ENCODE data around the gene EVI5.

Gene EVI5

DNA sequence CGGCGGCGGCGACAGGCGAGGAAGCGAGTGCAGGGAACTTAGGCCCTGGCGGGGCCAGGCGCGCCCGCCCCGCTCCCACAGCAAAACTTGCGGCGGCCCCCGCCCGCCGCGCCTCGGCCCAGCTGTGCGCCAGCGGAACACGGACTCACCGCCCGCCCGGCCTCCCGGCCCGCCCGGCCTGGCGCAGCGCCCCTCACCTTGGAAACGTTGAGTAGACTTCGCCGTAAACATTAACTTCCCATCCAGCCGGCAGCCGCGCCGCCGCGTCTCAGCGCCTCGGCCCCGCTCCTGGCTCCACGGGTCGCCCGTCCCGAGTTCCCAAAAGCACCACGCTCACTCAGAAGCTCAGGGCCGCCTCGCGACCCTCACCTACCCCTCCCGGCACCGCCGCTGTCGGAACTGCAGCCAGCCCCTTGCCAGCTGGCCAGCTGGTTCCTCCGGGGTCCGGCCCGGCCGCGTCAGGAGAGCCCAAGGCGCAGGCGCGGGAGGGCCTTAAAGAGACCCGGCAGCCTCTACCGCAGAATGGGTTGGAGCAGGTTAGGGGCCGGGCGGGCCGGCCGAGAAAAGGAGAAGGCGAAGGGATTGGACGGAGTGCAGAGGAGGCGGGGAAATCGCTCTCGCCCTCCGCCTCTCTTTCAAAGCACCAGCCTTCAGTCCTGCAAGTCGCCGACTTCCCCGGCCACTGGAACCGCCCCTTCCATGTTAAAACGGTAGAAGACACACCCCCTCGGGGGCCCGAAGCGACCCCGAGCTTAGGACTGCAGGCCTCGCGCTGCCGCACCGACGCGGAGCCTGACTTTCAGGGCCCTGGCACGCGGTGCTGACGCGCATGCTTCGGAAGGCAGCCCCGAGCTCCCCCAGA, at the start of gene EVI5:
EVI5 (minus strand) TSS at position 470 of the 862 bp plus-strand sequence. CDS start 48,562 bp downstream, outside the sequence.
- peak; percentile 85 to 92 for DNase-seq

DNA sequence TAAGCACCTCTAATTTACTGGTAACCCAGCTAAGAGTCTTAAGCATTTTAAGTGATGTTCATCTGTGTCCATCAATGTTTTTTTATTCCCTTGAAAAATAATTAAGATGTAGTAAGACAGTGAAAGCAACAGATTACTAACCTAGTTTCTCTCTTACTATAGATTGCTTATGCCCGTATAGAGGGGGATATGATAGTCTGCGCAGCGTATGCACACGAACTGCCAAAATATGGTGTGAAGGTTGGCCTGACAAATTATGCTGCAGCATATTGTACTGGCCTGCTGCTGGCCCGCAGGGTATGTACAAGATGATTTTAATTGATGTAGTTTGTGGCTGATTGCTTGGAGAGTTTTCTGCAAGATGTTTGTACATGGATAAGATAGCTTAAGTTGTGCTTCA, 49.7 kb upstream of the EVI5 start:
- no peak for DNase-seq

DNA sequence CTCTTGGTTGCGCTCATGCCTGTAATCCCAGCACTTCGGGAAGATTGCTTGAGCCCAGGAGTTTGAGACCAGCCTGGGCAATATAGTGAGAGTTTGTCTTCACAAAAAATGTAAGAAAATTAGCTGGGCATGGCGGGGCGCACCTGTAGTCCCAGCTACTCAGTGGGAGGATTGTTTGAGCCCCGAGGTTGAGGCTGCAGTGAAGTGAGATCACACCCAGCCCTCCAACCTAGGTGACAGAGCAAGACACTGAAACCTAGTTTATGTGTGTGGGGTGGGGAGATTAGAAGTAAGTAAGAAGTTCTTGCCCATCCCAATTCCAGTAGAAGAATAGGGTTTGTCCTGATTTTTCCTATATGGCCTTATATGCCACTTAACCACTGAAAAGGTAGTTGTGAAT, 48.9 kb upstream of the EVI5 start:
- no peak for DNase-seq

DNA sequence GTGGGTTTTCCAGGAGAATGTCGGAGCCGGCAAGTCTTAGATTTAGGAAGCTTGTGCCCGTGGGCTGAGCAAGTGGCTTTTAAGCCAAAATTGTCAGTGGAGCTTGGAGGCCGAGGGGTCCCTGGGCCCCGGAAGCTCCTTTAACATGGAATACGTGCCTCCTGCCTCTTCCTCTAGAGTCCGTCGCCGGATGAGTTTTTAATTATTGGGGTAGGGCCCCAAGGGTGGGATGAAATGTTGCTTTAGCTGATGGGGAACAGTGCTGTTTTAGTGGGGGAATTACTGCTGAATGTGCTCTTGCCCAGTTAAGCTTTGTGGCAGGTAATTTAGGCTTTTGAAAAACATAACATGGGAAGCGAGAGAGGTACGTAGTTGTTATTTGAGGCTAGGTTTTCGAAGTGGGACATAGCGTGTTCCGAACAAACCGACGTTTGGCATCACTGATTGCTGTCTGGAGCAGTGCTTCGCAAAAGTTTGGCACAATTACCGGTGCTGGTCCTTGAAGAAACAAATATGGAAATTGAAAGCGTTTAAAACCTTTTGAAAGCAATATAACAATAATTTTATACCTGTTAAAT, 47.7 kb upstream of the EVI5 start:
- peak in 1 of 2 experiments; percentile 24 for DNase-seq

DNA sequence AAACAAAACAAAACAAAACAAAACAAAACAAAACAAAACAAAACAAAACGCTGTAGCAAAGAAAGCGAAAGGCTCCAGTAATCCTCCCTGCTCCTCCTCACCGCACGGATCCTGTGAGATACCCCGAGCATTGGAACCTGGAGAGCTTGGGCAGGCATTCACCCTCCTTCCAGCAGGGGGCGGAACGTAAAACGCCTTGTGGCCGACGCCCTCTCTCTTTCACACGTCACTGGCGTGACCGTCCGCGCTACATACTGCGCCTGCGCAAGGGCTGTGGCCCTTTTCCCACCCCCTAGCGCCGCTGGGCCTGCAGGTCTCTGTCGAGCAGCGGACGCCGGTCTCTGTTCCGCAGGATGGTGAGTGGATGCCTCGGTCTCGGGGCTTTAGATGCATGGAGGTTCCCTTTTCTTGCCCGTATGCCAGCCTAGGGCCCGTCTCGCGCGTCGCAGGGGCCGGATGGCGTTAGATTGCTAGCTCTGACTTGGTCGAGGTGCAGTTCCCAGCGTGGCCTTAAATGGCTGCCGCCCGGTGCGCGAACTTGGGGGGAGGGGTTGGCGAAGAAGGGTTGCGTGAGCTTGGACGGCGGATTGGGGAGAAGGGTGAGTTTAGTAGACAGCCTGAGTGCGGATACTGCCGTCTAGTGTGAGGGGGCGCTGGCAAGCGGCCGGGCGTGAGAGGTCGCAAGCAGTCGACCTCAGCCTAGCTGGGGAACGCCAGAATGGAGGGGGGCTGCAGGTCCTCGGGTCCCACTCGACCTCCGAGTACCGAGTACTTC, 47.0 kb upstream of the EVI5 start, which contains the start of gene RPL5:
RPL5 (plus strand) TSS at position 279 of the 775 bp plus-strand sequence; CDS start at position 354, 75 bp downstream.
- peak; percentile 95 for DNase-seq

DNA sequence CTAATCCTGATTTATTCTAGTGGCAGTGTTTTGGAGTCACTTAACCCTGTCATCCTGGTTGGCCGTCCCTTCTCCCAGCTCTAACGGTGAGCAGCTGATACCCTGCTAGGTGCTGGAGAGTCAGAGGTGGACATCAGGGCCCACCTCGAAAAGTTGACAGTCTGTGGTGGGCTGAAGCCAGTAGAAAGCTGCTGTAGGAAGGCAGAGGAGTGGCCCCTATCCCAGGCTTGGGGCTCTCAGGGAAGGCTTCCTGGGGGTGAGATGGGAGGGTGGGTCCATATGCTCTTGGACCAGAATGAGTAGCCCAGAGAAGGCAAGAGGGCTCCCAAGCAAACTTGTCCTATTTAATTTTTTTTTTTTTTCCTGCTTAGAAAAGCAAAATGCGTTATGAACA, 46.5 kb upstream of the EVI5 start:
- no peak for DNase-seq

DNA sequence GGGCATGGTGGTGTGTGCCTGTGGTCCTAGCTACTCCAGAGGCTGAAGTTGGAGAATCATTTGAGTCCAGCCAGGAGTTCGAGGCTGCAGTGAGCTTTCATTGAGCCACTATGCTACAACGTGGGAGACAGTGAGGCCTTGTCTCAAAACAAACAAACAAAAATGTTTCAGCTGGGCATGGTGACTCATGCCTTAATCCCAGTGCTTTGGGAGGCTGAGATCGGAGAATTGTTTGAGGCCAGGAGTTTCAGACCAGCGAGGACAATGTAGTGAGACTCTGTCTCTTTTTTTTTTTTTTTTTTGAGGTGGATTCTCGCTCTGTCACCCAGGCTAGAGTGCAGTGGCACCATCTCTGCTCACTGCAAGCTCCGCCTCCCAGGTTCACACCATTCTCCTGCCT, 41.9 kb upstream of the EVI5 start:
- no peak for DNase-seq

DNA sequence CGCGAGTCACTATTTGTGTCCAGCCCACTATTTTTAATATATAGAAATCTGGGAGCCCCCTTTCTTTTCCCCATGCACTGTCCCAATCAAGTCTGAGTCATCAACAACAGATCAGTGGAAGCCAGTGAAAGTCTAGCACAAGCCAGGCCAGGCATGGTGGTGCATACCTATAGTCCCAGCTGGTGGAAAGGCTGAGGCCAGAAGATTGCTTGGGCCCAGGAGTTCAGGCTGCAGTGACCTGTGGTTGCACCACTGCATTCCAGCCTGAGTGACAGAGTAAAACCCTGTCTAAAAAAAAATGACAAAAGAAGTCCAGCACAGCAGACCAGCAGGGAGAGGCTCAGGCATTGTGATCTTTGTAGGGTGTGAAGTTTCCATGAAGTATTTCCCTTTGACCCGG, 38.0 kb upstream of the EVI5 start:
- DNase-seq, result no peak

DNA sequence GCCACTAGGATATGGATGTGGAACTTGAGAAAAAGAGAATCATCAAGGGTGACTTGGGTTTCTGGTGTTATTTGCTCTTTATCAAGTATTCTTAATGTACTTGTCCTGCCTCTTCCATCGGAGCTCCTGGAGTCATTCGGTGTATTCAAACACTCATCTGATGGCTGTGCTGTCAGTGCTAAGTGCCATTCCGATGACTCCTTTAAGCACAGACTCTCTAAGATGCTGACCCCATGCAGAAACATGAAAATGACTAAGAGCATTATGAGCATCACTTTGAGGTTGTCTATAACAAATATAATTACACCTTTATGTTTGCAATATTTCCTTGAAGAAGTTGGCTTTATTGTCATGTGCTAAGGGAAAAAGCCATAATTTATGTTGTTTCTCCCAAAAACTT, 35.6 kb upstream of the EVI5 start:
- DNase-seq, result no peak

DNA sequence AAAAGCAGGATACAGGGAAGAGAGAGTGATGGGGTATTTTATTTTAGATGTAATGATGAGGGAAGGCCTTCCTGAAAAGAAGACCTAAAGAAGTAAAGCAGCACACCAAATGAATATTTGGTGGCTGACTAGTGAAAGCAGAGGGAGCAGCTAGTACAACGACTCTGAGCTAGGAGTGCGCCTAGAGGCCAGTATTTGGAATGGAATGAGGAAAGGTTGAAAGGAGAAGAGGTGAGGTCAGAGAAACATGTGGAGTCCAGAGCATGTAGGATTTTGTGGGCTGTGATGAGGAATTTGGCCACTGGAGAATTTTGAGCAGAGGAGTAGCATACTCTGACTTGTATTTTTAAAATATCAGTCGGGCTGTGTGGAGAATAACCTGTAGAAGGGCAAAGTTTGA, 35.1 kb upstream of the EVI5 start:
- no peak for DNase-seq

DNA sequence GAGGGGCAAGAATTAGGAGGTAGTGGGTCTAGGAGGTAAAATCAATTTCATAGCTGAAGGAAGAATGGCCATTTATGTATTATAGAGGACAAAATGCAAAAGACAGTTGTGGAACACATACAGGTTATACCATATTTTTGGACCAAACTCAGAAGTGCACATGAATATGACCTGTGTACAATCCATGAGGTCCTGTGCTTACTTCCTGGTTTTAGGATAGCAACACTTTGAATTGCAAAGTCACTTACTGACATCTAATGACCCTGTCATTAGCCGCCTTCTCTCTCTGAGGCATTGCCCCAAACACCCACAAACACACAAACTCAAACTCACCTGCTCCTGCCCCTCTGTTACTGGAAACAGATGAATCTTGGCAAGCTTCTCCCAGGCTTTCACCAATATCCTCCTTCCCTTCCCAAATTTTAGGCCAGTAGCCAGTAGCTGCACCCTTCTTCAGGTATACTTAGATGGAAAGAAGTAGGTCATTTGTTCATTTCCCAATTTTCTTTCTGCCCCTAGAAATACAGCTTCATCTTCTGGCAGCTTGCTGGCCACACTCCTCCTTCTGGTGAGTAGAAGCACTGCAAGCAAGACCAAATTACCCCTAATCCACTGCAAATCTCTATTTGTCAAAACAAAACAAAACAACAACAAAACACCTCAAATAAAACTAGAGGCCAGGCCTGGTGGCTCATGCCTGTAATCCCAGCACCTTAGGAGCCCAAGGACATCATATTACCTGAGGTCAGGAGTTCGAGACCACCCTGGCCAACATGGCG, 33.3 kb upstream of the EVI5 start:
- DNase-seq, result no peak

DNA sequence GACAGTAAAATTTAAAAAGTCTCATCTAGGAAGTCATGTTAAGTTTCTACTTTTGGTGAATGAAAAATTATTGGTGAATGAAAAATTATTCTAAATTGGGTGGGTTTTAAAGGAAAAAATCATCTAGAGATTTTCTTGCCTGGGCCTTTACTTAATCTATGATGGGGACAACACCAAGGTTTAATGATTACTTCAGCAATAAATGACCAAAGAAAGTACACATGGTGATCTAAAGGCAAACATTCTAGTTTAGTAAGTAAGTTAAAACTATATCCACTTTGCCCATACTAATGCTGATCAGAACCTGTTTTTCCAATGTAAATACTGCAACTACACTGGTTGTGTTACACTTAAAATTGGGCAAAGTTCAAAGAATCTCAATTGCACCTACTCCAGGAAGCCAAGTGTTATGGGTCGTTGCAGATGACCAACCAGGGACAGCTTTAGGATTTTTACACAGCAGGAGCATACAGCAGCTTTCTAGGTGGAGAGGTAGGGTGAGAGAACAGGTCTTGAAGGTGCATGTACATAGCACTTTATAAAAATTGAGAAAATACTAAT, 32.3 kb upstream of the EVI5 start:
- no peak for DNase-seq

DNA sequence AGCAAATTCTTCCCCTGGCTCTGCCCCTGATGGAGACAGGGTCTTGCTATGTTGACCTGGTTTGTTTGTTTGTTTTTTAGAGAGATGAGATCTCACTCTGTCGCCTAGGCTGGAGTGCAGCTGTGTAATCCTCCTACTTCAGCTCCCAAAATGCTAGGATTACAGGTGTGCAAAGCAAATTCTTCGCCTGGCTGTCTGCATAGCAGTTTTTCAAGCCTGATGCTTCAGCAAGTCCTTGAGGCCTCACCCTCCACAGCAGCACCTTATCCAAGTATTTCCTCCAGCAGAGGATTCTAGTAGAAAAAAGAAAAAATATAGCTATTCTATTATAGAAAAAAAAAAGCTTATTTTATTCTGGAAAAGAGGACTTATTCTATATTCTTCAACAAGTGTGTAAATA, 31.8 kb upstream of the EVI5 start:
- DNase-seq, result no peak

DNA sequence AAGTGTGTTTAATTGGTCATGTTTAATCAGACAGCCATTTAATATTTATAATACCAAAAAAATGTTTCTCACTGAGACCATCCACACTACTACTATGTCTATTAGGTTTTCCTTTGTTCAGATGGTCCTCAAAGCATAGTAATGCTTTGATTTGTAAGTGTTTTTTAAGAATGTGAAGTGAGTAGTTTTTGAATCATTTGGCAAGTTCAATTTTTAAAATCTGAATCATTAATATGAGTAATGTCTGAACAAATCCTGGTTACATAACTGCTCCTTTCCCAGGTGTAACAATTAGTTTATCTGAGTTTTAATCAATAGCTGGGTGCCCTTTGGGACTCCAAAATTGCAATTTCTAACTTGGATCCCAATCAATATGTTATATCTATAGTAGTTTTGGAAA, 23.5 kb upstream of the EVI5 start:
- no peak for DNase-seq

DNA sequence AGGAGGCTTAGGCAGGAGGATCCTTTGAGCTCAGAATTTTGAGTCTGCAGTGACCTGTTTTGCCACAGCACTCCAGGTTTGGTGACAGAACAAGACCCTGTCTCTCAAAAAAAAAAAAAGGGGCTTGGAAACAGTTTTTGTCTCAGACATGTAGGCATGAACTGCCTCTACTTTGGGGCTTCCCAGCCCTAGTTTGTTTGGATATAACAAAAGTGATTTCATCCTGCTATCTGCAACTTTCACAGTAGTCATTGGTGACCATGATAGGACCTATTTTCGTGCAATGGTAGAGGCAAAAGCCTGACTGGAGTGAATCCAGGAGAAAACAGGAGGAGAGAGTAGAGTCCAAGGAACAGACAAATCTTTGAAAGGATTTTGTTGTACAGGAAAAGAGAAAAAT, 20.3 kb upstream of the EVI5 start:
- DNase-seq, result no peak

DNA sequence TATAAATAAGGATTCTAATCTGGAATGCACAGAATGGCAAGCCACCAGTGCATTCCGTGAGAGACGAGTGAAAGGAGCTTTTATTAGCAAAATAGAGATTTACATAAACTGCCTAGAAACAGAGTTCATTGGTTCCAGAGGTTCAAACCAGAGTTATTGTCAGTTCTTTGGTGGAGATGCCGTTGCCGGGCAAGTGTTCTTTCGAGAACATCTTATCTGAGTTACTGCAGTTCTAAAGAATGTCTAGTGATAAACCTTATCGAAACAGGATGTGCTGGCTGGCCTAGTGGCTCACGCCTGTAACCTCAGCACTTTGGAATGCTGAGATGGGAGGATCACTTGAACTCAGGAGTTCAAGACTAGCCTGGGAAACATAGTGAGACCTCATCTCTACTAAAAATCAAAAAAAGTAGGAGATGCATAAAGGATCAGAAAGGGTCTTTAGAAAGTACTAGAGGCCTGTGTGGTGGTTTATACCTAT, 19.9 kb upstream of the EVI5 start:
- no peak for DNase-seq

DNA sequence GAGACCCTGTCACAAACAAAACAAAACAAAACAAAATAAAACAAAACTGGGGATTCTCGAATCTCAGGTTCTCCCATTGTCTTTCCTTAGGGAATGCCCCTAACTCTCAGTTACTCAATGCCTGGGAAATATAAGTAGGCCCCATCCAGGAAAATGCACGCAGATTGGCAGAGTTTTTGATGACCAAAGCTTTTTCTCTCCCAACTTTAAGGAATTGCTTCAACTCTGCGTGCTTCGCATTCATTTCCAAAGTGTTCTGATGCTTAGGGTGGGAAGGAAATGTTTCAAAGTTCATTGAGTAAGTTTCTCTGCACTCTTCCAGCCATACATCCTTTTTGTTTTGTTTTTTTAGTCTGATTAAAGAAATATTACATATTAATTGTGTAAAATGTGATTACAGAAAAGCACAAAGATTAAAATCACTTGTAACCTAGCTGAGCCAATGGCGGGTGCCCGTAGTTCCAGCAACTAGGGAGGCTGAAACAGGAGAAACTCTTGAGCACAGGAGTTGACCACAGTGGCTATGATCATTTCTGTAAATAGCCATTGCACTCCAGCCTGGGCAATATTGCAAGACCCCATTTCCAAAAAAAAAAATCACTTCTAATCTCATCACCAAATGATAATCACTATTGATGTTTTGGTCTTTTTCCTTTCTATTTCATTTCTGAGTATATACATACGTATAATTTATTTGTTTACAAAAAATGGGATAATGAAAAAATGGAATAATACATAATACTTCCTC, 18.4 kb upstream of the EVI5 start:
- no peak for DNase-seq

DNA sequence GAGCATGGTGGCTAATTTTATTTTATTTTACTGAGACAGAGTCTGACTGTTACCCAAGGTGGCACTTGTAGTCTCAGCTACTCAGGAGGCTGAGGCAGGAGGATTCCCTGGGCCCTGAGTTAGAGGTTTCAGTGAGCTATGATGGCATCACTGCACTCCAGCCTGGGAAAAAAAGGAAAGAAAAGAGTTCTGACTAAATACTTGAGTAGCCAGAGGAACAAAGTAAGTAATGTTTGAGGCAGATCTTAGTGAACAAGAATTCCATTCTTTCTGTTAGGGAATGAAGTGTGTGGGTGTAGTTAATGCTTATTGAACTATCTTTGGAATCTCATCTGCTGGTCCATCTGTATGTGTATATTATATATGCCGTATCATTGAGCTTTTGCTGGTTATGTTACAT, 13.1 kb upstream of the EVI5 start:
- DNase-seq, result no peak

DNA sequence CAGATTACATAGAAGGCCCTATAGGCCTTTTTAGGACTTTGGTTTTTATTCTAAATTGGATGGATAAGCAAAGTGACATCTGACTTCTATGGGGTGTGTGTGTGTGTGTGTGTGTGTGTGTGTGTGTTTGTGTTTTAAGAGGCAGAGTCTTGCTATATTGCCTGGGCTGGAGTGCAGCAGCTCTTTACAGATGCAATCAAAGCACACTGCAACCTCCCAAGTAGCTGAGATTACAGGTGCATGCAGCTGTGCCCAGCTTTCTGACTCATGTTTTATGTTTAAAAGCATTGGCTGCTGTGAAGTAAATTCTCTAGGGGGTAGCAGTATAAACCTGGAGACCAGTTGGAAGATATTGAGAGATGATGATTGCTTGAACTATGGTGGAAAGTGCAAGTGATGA, 12.4 kb upstream of the EVI5 start:
- DNase-seq, result no peak

DNA sequence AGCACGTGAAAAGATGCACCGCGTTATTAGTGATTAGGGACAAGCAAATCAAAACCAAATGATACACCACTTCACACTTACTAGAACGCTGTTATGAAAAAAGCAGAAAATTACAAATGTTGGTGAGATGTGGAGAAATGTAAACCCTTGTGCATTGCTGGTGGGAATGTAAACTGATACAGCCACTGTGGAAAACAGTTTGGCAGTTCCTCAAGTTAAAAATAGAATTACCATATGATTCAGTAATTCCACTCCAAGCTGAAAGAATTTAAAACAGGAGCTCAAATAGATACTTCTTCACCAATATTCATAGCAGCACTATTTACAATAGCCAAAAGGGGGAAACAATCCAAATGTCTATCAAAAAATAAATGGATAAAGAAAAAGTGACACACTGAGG, 10.3 kb upstream of the EVI5 start:
- no peak for DNase-seq

DNA sequence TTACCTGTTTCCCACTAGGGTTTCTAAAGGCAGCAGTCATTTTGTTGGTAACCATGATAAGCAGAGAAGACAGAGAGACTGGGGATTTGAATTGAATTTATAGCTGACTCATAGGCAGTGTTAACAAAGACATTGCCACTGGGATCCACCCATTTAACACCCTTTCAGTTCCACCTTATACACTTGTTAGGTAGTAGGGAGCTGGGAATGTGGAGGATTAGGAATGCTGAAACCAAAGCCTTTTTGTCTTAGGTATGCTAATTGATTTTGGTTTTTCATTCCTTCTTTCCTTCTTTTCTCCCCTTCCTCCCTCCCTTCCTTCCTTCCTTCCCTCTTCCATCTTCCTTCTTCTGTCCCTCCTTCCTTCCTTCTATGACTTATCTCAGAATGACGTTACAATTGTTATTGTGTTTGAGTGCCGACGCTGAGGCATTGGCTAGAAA, 7.5 kb upstream of the EVI5 start:
- peak in 1 of 2 experiments; percentile 24 for DNase-seq

All from NCI-H2081 (cell line).